CD4-positive, CD25-positive, alpha-beta regulatory T cell (primary cell): ENCODE measurements around the gene YTHDC2. TPM values are rescaled to one million over a fixed set of nuclear protein-coding genes. Genes with fewer than 3 reads are reported as not detected.

Experiments
- ATAC-seq, 2 donors: fragments of 150-1000 bp; cut with Tn5 transposase; one replicate each; pipeline ENCODE4 v1.10.0; 2021; ENCODE audit warnings: low read depth in 2 of 2, moderate number of reproducible peaks in 2 of 2, moderate library complexity in 1 of 2
- DNase-seq, 3 donors: peaks; one replicate each; pipeline versions ENCODE4 v3.0.0 to v3.0.0-alpha.2; 2012 to 2022; ENCODE audit warnings: mixed read lengths in 1 of 3
- H3K27ac ChIP-seq: one replicate; pipeline ENCODE4 v1.7.0; 2013; ENCODE audit warnings: mild to moderate bottlenecking, low read length; ENCODE audit not compliant: insufficient read depth, poor library complexity, severe bottlenecking
- H3K27me3 ChIP-seq: one replicate; pipeline ENCODE4 v1.7.0; 2013; ENCODE audit warnings: low read length; ENCODE audit not compliant: control insufficient read depth, insufficient read depth
- H3K36me3 ChIP-seq: one replicate; pipeline ENCODE4 v1.7.0; 2013; ENCODE audit warnings: mild to moderate bottlenecking, low read length, moderate library complexity; ENCODE audit not compliant: control insufficient read depth, insufficient read depth
- H3K4me1 ChIP-seq: 2 replicates; pipeline ENCODE4 v1.7.0; 2013; ENCODE audit warnings: mild to moderate bottlenecking, low read length; ENCODE audit not compliant: insufficient read depth, control insufficient read depth, poor library complexity, severe bottlenecking
- H3K4me3 ChIP-seq: one replicate; pipeline ENCODE4 v1.7.0; 2013; ENCODE audit warnings: low read depth, mild to moderate bottlenecking, low read length, moderate library complexity
- H3K9me3 ChIP-seq, 2 experiments: 1 replicate in 1 of 2; 2 replicates in 1 of 2; pipeline ENCODE4 v1.7.0; 2013; ENCODE audit warnings: low read length in 2 of 2, mild to moderate bottlenecking in 1 of 2, moderate library complexity in 1 of 2; ENCODE audit not compliant: control insufficient read depth in 2 of 2
- H3K27ac Mint-ChIP-seq, 3 donors: one replicate each; pipeline ENCODE4 v1.8.0; 2020 to 2022; ENCODE audit warnings: mild to moderate bottlenecking in 3 of 3, mixed read lengths in 3 of 3, moderate library complexity in 2 of 3
- H3K27me3 Mint-ChIP-seq: one replicate; pipeline ENCODE4 v1.8.0; 2022; ENCODE audit warnings: mild to moderate bottlenecking, mixed read lengths
- H3K36me3 Mint-ChIP-seq: one replicate; pipeline ENCODE4 v1.8.0; 2020; ENCODE audit warnings: mixed read lengths
- H3K4me1 Mint-ChIP-seq, 4 donors: one replicate each; pipeline ENCODE4 v1.8.0; 2020 to 2022; ENCODE audit warnings: mixed read lengths in 4 of 4, mild to moderate bottlenecking in 1 of 4
- H3K4me3 Mint-ChIP-seq, 4 donors: one replicate each; pipeline ENCODE4 v1.8.0; 2020 to 2022; ENCODE audit warnings: mild to moderate bottlenecking in 4 of 4, mixed read lengths in 4 of 4, moderate library complexity in 3 of 4
- H3K9me3 Mint-ChIP-seq, 7 donors: one replicate each; pipeline ENCODE4 v1.8.0; 2020 to 2022; ENCODE audit warnings: mixed read lengths in 7 of 7, mild to moderate bottlenecking in 3 of 7, moderate library complexity in 2 of 7
- polyA plus RNA-seq, 4 donors: library from polyadenylated mRNA; unstranded; fragments of 300-500 nt; fragmentation: Illumina TruSeq; gene quantifications; one replicate each; pipeline ENCODE4 v1.2.3, GENCODE V29; 2021
- total RNA-seq: library from RNA; stranded (reverse); gene quantifications from one replicate; pipeline ENCODE4 v1.2.3, GENCODE V29; 2022

YTHDC2 gene
- total and polyA plus RNA-seq, 5 donors from 2014 or later, result 5.7 to 56.1 (median 10.2) TPM

DNA sequence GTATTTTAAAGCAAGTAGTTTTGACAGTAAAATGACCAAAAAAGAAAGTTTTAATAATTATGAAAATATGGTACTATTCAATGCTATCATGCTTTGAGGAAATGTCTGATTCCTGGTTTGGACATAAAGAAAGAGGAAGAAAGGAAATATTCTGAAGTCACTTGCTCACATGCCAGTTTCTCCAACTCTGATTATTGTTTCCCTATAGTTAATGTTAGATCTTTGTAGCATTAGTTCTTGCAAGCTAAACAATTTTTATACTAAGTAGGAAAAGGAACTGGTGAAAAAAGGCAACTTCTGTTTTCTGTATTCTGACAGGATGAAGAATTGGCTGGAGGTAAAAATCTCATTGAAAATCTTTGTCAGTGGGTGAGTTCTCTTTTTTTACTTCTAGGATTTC, 119.5 kb downstream of the YTHDC2 start:
- no peaks in the 10 kb centered on the region for H3K4me1 Mint-ChIP-seq

DNA sequence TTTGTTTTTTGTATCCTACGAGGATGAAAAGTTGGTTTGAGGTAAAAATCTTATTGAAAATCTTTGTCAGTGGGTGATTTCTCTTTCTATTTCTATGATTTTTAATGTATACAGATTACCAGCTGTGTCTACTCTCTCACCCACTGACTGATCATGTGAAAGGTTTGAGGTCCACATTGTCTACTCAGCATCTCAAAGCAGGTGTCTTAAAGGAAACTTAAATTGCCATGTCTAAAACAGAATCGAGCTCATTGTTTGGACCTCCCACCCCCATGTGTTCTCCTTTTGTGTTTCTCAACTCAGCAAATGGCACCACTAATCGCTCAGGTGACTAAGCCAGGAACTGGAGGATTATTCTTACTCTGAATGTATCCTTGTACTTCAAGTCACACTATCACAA, 121.5 kb downstream of the YTHDC2 start:
- Mint-ChIP-seq H3K36me3 (no peaks in the 10 kb centered on the region), H3K27ac (no peak overlapping the region), H3K9me3 (peaks cover 0 to 7% (median 1%) of the 10 kb centered on the region in 7 donors), H3K4me3 (no peak overlapping the region), H3K27me3 (peaks cover 20% of the 10 kb centered on the region), H3K4me1 (no peaks in the 10 kb centered on the region)
- H3K4me3 ChIP-seq, result no peak overlapping the region
- H3K27me3 ChIP-seq, result no peaks in the 10 kb centered on the region
- DNase-seq (no peak), ATAC-seq (no peak)
- H3K4me1 ChIP-seq, result no peaks in the 10 kb centered on the region
- no peak overlapping the region for H3K27ac ChIP-seq
- H3K9me3 ChIP-seq, result peaks cover 0 to 6% of the 10 kb centered on the region in 2 experiments
- H3K36me3 ChIP-seq, result no peaks in the 10 kb centered on the region

More for the DNA sequence above, 119.5 kb downstream of the YTHDC2 start:
- H3K4me1 ChIP-seq, result no peaks in the 10 kb centered on the region
- Mint-ChIP-seq H3K36me3 (no peaks in the 10 kb centered on the region), H3K27ac (no peak overlapping the region), H3K4me3 (no peak overlapping the region), H3K27me3 (peaks cover 20% of the 10 kb centered on the region), H3K9me3 (peaks cover 0 to 6% (median under 1%) of the 10 kb centered on the region in 7 donors)
- no peak overlapping the region for H3K4me3 ChIP-seq
- peaks cover 0 to 1% of the 10 kb centered on the region in 2 experiments for H3K9me3 ChIP-seq
- no peak for DNase-seq
- H3K27ac ChIP-seq, result no peak overlapping the region
- no peak for ATAC-seq
- no peaks in the 10 kb centered on the region for H3K36me3 ChIP-seq
- no peaks in the 10 kb centered on the region for H3K27me3 ChIP-seq

DNA sequence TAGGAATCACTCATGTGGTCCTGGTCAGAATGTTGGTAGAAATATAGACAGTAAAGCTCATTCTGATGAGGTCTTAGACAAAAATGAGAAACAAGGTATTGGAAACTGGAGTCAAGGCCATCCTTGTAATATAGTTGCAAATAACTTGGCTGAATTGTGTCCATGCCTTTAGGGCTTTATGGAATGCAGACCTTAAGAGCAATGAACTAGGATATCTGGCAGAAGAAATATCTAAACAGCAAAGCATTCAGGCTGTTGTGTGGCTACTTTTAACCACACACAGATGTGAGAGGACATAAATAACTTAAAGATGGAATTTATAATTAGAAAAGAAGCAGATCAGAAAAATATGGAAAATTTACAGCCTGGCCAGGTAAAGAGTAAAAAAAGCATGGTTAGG, 128.2 kb downstream of the YTHDC2 start:
- Histone ChIP-seq H3K36me3 (no peaks in the 10 kb centered on the region), H3K4me1 (no peaks in the 10 kb centered on the region), H3K4me3 (no peak overlapping the region), H3K9me3 (peaks cover 0 to 6% of the 10 kb centered on the region in 2 experiments), H3K27ac (no peak overlapping the region), H3K27me3 (no peaks in the 10 kb centered on the region)
- Mint-ChIP-seq H3K36me3 (no peaks in the 10 kb centered on the region), H3K9me3 (peaks cover 0 to 7% (median 1%) of the 10 kb centered on the region in 7 donors), H3K4me3 (no peak overlapping the region), H3K27me3 (peaks cover 9% of the 10 kb centered on the region), H3K4me1 (no peaks in the 10 kb centered on the region), H3K27ac (no peak overlapping the region)
- ATAC-seq (no peak), DNase-seq (no peak)

Other genes starting within 250 kb of the YTHDC2 start
- gene TSSK1B, start 78.7 kb upstream of the YTHDC2 start, total RNA-seq, result not detected
- not detected for gene TSSK1B, start 78.7 kb upstream of the YTHDC2 start, polyA plus RNA-seq
- 11.1 TPM for gene MCC, start 25.2 kb upstream of the YTHDC2 start, total RNA-seq
- gene MCC, start 25.2 kb upstream of the YTHDC2 start, polyA plus RNA-seq, result 1 to 10 TPM in 3 of 4 donors, under 1 TPM in 1; 0.47 to 3.5 (median 2.9) TPM